GM23338 (cell line): Measurements from ENCODE around the gene PLA2G12A. TPM values are rescaled to one million over a fixed set of nuclear protein-coding genes. Genes with fewer than 3 reads are reported as not detected.

Source experiments
- ATAC-seq: fragments of 200-7000 bp; cut with Tn5 transposase; 3 replicates; pipeline ENCODE4 v1.9.1; 2020
- DNase-seq: peaks from one replicate; pipeline ENCODE4 v3.0.0-alpha.2; 2015; ENCODE audit warnings: low spot score
- H2AFZ ChIP-seq: fragments of 200-600 bp; sonication (generic); 2 replicates; pipeline ENCODE4 v1.8.0; 2016; ENCODE audit warnings: antibody characterized with exemption, mild to moderate bottlenecking, moderate library complexity
- H3F3A ChIP-seq: fragments of 200-600 bp; sonication (generic); replicated peaks from 2 replicates; pipeline ENCODE4 v1.8.0; 2017; ENCODE audit warnings: antibody characterized with exemption, mixed run types, low read depth
- H3K27ac ChIP-seq: fragments of 200-600 bp; sonication (generic); 2 replicates; pipeline ENCODE4 v1.6.1; 2016; ENCODE audit warnings: low read depth
- H3K27me3 ChIP-seq: fragments of 200-600 bp; sonication (generic); 2 replicates; pipeline ENCODE4 v1.8.0; 2016; ENCODE audit warnings: mild to moderate bottlenecking, mixed run types, moderate library complexity; ENCODE audit not compliant: insufficient read depth
- H3K36me3 ChIP-seq: fragments of 200-600 bp; sonication (generic); 2 replicates; pipeline ENCODE4 v1.8.0; 2016; ENCODE audit warnings: mild to moderate bottlenecking; ENCODE audit not compliant: insufficient read depth
- H3K4me1 ChIP-seq: fragments of 200-600 bp; sonication (generic); 2 replicates; pipeline ENCODE4 v1.8.0; 2016; ENCODE audit warnings: mild to moderate bottlenecking, moderate library complexity; ENCODE audit not compliant: insufficient read depth
- H3K4me2 ChIP-seq: fragments of 200-600 bp; sonication (generic); 2 replicates; pipeline ENCODE4 v1.7.1; 2017; ENCODE audit warnings: mixed run types
- H3K4me3 ChIP-seq: fragments of 200-600 bp; sonication (generic); 2 replicates; pipeline ENCODE4 v1.6.1; 2016; ENCODE audit warnings: mixed run types
- H3K79me2 ChIP-seq: fragments of 200-600 bp; sonication (generic); replicated peaks from 2 replicates; pipeline ENCODE4 v1.8.0; 2017; ENCODE audit warnings: mild to moderate bottlenecking; ENCODE audit not compliant: insufficient read depth
- H3K9me2 ChIP-seq: fragments of 200-600 bp; sonication (generic); 2 replicates; pipeline ENCODE4 v1.8.0; 2017; ENCODE audit not compliant: insufficient read depth
- H4K20me1 ChIP-seq: fragments of 200-600 bp; sonication (generic); replicated peaks from 2 replicates; pipeline ENCODE4 v1.8.0; 2017; ENCODE audit warnings: mild to moderate bottlenecking; ENCODE audit not compliant: insufficient read depth
- H3K27ac Mint-ChIP-seq: 2 replicates; pipeline ENCODE4 v1.8.0; 2020; ENCODE audit warnings: inconsistent platforms, mild to moderate bottlenecking, moderate library complexity, mixed read lengths
- H3K27me3 Mint-ChIP-seq: 3 replicates; pipeline ENCODE4 v1.8.0; 2022; ENCODE audit warnings: low read depth, mild to moderate bottlenecking, moderate library complexity, mixed read lengths, inconsistent platforms; ENCODE audit not compliant: insufficient read depth, poor library complexity
- H3K36me3 Mint-ChIP-seq: 3 replicates; pipeline ENCODE4 v1.8.0; 2021; ENCODE audit warnings: low read depth, mild to moderate bottlenecking, inconsistent platforms, moderate library complexity, mixed read lengths
- H3K4me1 Mint-ChIP-seq: 3 replicates; pipeline ENCODE4 v1.8.0; 2020; ENCODE audit warnings: mild to moderate bottlenecking, inconsistent platforms, mixed read lengths
- H3K4me3 Mint-ChIP-seq: 3 replicates; pipeline ENCODE4 v1.8.0; 2021; ENCODE audit warnings: moderate library complexity, mild to moderate bottlenecking, inconsistent platforms, mixed read lengths
- H3K9me3 Mint-ChIP-seq: 3 replicates; pipeline ENCODE4 v1.8.0; 2020; ENCODE audit warnings: moderate library complexity, mild to moderate bottlenecking, inconsistent platforms, mixed read lengths
- CREB1 ChIP-seq: fragments of 250-450 bp; sonication (Bioruptor Pico); IDR thresholded peaks from 2 replicates; pipeline ENCODE4 v1.5.0; 2020; ENCODE audit warnings: low read depth, mild to moderate bottlenecking, moderate library complexity
- CTCF ChIP-seq, 2 experiments: fragments of 200-600 bp in 1 of 2; sonication (generic) in 1 of 2; conservative IDR thresholded peaks; 2 replicates each; pipeline versions ENCODE4 v1.5.1 to v1.6.1; 2016 to 2017; ENCODE audit warnings: antibody characterized with exemption in 2 of 2, low read depth in 2 of 2, mild to moderate bottlenecking in 2 of 2, moderate library complexity in 1 of 2
- EZH2phosphoT487 ChIP-seq: fragments of 200-600 bp; sonication (generic); IDR thresholded peaks from one replicate; pipeline ENCODE4 v1.8.1; 2018; ENCODE audit warnings: antibody characterized with exemption; ENCODE audit not compliant: unreplicated experiment
- REST ChIP-seq: IDR thresholded peaks from one replicate; pipeline ENCODE4 v1.6.1; 2018; ENCODE audit warnings: antibody characterized with exemption; ENCODE audit not compliant: unreplicated experiment
- STAT1 ChIP-seq: IDR thresholded peaks from one replicate; pipeline ENCODE4 v1.6.1; 2016; ENCODE audit warnings: antibody characterized with exemption; ENCODE audit not compliant: unreplicated experiment
- ZNF114 ChIP-seq: fragments of 250-450 bp; sonication (Bioruptor Pico); IDR thresholded peaks from 2 replicates; pipeline ENCODE4 v1.5.0; 2020; ENCODE audit warnings: mild to moderate bottlenecking, moderate library complexity
- ZNF331 ChIP-seq: fragments of 250-450 bp; sonication (Bioruptor Pico); IDR thresholded peaks from 2 replicates; pipeline ENCODE4 v1.5.0; 2020; ENCODE audit warnings: low read depth, mild to moderate bottlenecking, moderate library complexity
- polyA plus RNA-seq: library from polyadenylated mRNA; unstranded; fragments of >200 nt; fragmentation: Nextera tagmentation; extraction: Ambion mirVana; gene quantifications from 2 replicates; pipeline ENCODE4 v1.2.1, GENCODE V29; 2016
- total RNA-seq: library from RNA; depleted of rRNA; stranded (reverse); fragments of >200 nt; shearing (Covaris generic); gene quantifications from 2 replicates; pipeline ENCODE4 v1.2.3, GENCODE V29; 2014
- TF ChIP-seq, protein P1 (sequence below): IDR thresholded peaks from 2 replicates; pipeline ENCODE4 v1.6.1; 2016; ENCODE audit warnings: antibody characterized with exemption

The PLA2G12A gene
- total and polyA plus RNA-seq, 2 experiments from 2014 or later = 30.8 to 70.7 TPM

DNA sequence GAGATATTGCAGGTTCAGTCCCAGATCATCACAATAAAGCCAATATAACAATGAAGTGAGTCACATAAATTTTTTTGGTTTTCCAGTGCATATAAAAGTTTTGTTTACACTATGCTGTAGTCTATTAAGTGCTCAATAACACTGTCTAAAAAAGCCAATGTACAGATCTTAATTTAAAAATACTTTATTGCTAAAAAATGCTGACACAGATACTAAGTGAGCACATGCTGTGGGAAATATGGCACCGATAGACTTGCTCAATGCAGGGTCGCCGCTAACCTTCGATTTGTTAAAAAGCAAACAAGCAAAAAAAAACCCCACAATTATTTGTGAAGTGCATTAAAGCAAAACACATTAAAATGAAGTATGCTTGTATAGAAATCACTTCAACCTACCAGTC lies 10.3 kb downstream of the PLA2G12A start:
- Histone ChIP-seq H2AFZ (no peak overlapping the region), H3K4me3 (no peak overlapping the region), H3K27ac (no peak overlapping the region), H3K36me3 (peaks cover 14% of the 10 kb centered on the region), H4K20me1 (peaks cover 7% of the 10 kb centered on the region; the same call in 1 of the 2 replicates), H3K4me2 (no peak overlapping the region), H3F3A (no peaks in the 10 kb centered on the region), H3K79me2 (peaks cover 68% of the 10 kb centered on the region), H3K4me1 (no peaks in the 10 kb centered on the region), H3K9me2 (no peaks in the 10 kb centered on the region), H3K27me3 (no peaks in the 10 kb centered on the region)
- Mint-ChIP-seq H3K4me1 (no peaks in the 10 kb centered on the region; the same call in 2 of the 3 replicates), H3K27me3 (no peaks in the 10 kb centered on the region), H3K27ac (no peak overlapping the region), H3K9me3 (no peaks in the 10 kb centered on the region), H3K36me3 (peaks cover 24% of the 10 kb centered on the region), H3K4me3 (no peak overlapping the region)
- no peak for DNase-seq
- ATAC-seq = no peak
- no peak for TF ChIP-seq REST

DNA sequence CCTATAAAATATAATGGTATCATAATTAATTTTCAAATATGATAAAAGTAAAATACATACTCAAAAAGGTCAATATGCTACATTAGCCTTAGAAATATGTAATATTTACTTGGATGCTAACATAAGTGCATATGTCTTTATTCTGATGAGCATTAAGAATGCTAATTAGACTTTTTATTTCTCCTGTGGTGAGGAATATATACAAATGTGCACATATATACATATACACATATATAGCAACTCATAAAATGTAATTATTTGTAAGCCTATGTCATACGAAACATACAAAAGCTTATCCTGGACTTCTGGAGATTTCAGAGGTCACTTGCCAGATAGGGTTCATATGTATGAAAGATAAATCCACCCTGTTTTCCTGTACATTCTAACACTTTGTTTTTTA lies 11.1 kb downstream of the PLA2G12A start:
- peaks cover 18% of the 10 kb centered on the region for H3K36me3 ChIP-seq
- no peak for DNase-seq
- no peaks in the 10 kb centered on the region for H3K27me3 Mint-ChIP-seq

GRCh38 chr4:109713500-109713899 lies 16.4 kb downstream of the PLA2G12A start:
- no peak for ATAC-seq
- Histone ChIP-seq H3K27me3 (no peaks in the 10 kb centered on the region), H3K79me2 (peaks cover 15% of the 10 kb centered on the region), H3K27ac (no peak overlapping the region), H3K4me1 (no peaks in the 10 kb centered on the region), H4K20me1 (0 out of 2 replicates have a peak, but pooled peaks cover 3% of the 10 kb centered on the region), H3K4me3 (no peak overlapping the region), H3K4me2 (no peak overlapping the region), H3K9me2 (no peaks in the 10 kb centered on the region), H2AFZ (no peak overlapping the region), H3K36me3 (peaks cover 23% of the 10 kb centered on the region), H3F3A (no peaks in the 10 kb centered on the region)
- Mint-ChIP-seq H3K36me3 (peaks cover 30% of the 10 kb centered on the region), H3K4me3 (no peak overlapping the region), H3K9me3 (no peaks in the 10 kb centered on the region), H3K27ac (no peak overlapping the region), H3K27me3 (no peaks in the 10 kb centered on the region), H3K4me1 (no peaks in the 10 kb centered on the region)
- DNase-seq = no peak
- TF ChIP-seq CTCF (conservative IDR thresholded peaks at IDR 0.05; ENCODE audit: low read depth in 2 of 2) = no peak
- TF ChIP-seq ZNF331 (CRISPR knock-in tag) = no peak
- no peak for TF ChIP-seq ZNF114
- TF ChIP-seq EZH2phosphoT487 = no peak
- TF ChIP-seq, protein P1, sequence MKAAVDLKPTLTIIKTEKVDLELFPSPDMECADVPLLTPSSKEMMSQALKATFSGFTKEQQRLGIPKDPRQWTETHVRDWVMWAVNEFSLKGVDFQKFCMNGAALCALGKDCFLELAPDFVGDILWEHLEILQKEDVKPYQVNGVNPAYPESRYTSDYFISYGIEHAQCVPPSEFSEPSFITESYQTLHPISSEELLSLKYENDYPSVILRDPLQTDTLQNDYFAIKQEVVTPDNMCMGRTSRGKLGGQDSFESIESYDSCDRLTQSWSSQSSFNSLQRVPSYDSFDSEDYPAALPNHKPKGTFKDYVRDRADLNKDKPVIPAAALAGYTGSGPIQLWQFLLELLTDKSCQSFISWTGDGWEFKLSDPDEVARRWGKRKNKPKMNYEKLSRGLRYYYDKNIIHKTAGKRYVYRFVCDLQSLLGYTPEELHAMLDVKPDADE = no peak
- no peak for TF ChIP-seq STAT1
- TF ChIP-seq REST = no peak

More for the DNA sequence above, 11.1 kb downstream of the PLA2G12A start:
- TF ChIP-seq CREB1 (CRISPR knock-in tag) = no peak
- no peaks in the 10 kb centered on the region for H3K9me2 ChIP-seq
- H3K4me3 ChIP-seq = no peak overlapping the region
- Mint-ChIP-seq H3K36me3 (peaks cover 27% of the 10 kb centered on the region), H3K4me1 (no peaks in the 10 kb centered on the region; the same call in 2 of the 3 replicates), H3K9me3 (no peaks in the 10 kb centered on the region), H3K4me3 (no peak overlapping the region), H3K27ac (no peak overlapping the region)
- H4K20me1 ChIP-seq = peaks cover 7% of the 10 kb centered on the region; the same call in 1 of the 2 replicates
- peaks cover 59% of the 10 kb centered on the region for H3K79me2 ChIP-seq
- no peak overlapping the region for H3K4me2 ChIP-seq
- no peaks in the 10 kb centered on the region for H3F3A ChIP-seq
- no peaks in the 10 kb centered on the region for H3K27me3 ChIP-seq
- no peak for ATAC-seq
- no peak overlapping the region for H2AFZ ChIP-seq
- no peaks in the 10 kb centered on the region for H3K4me1 ChIP-seq
- H3K27ac ChIP-seq = no peak overlapping the region
